Liver (tissue), 3 donors: ENCODE results near the gene SLC8A1.

Experiments
- ATF3 ChIP-seq: IDR thresholded peaks from 2 replicates; pipeline ENCODE4 v1.6.1; 2016; ENCODE audit warnings: antibody characterized with exemption
- CTCF ChIP-seq: fragments of 150-350 bp; IDR thresholded peaks from 2 replicates; pipeline ENCODE4 v1.5.1; 2017; ENCODE audit warnings: improper control_type of control experiment, low read depth, low read length; ENCODE audit not compliant: missing input control
- GABPA ChIP-seq, 2 donors: IDR thresholded peaks in 1 of 2; conservative IDR thresholded peaks in 1 of 2; 2 replicates each; pipeline ENCODE4 v1.6.1; 2016; ENCODE audit warnings: antibody characterized with exemption in 2 of 2, mild to moderate bottlenecking in 1 of 2, moderate library complexity in 1 of 2
- JUND ChIP-seq, 2 donors: IDR thresholded peaks; 2 replicates each; pipeline ENCODE4 v1.6.1; 2016; ENCODE audit warnings: antibody characterized with exemption in 2 of 2
- MAX ChIP-seq: IDR thresholded peaks from 2 replicates; pipeline ENCODE4 v1.6.1; 2016; ENCODE audit warnings: antibody characterized with exemption
- TAF1 ChIP-seq: conservative IDR thresholded peaks from 2 replicates; pipeline ENCODE4 v1.6.1; 2016; ENCODE audit warnings: antibody characterized with exemption, mild to moderate bottlenecking
- YY1 ChIP-seq: IDR thresholded peaks from 2 replicates; pipeline ENCODE4 v1.6.1; 2016; ENCODE audit warnings: antibody characterized with exemption, mild to moderate bottlenecking
- ZBTB33 ChIP-seq: IDR thresholded peaks from 2 replicates; pipeline ENCODE4 v1.6.1; 2016; ENCODE audit warnings: antibody characterized with exemption
- TF ChIP-seq, protein P1 (sequence below): IDR thresholded peaks from 2 replicates; pipeline ENCODE4 v1.6.1; 2016; ENCODE audit warnings: antibody characterized with exemption, mild to moderate bottlenecking
- donor health status: healthy.
- donor health status: healthy.

GRCh38 chr2:40103163-40103562, 348.7 kb downstream of the SLC8A1 start:
- TF ChIP-seq ZBTB33 = no peak
- no peak for TF ChIP-seq CTCF
- no peak for TF ChIP-seq TAF1
- no peak for TF ChIP-seq JUND (IDR thresholded peaks at IDR 0.05)
- TF ChIP-seq, protein P1, sequence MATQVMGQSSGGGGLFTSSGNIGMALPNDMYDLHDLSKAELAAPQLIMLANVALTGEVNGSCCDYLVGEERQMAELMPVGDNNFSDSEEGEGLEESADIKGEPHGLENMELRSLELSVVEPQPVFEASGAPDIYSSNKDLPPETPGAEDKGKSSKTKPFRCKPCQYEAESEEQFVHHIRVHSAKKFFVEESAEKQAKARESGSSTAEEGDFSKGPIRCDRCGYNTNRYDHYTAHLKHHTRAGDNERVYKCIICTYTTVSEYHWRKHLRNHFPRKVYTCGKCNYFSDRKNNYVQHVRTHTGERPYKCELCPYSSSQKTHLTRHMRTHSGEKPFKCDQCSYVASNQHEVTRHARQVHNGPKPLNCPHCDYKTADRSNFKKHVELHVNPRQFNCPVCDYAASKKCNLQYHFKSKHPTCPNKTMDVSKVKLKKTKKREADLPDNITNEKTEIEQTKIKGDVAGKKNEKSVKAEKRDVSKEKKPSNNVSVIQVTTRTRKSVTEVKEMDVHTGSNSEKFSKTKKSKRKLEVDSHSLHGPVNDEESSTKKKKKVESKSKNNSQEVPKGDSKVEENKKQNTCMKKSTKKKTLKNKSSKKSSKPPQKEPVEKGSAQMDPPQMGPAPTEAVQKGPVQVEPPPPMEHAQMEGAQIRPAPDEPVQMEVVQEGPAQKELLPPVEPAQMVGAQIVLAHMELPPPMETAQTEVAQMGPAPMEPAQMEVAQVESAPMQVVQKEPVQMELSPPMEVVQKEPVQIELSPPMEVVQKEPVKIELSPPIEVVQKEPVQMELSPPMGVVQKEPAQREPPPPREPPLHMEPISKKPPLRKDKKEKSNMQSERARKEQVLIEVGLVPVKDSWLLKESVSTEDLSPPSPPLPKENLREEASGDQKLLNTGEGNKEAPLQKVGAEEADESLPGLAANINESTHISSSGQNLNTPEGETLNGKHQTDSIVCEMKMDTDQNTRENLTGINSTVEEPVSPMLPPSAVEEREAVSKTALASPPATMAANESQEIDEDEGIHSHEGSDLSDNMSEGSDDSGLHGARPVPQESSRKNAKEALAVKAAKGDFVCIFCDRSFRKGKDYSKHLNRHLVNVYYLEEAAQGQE = no peak
- TF ChIP-seq ATF3 = no peak
- TF ChIP-seq MAX = no peak
- no peak for TF ChIP-seq GABPA (IDR thresholded peaks at IDR 0.05 in 1 of 2, conservative IDR thresholded peaks at IDR 0.05 in 1 of 2)
- TF ChIP-seq YY1 = no peak
